ENCODE data around the gene FGF14.

DNA sequence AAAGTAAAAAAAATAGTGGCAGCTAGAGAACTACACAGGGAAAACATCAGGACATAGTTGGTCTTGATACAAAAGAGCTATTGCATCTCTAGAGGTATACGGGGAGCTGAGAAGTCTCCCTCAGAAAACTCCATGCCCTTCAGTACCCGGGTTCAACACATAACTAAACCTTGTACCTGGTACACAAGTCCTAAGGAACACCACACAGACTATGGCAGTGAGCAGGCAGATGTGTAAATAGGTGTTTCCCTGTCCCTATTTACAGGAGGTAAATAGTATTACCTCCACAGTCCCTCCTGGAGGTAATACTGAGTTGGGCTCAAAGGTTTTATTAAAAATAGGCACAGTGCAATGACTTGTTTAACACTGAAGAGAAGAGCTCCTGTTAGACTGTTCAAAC is 5.9 kb downstream of the FGF14 start:
- TF ChIP-seq, protein P1, sequence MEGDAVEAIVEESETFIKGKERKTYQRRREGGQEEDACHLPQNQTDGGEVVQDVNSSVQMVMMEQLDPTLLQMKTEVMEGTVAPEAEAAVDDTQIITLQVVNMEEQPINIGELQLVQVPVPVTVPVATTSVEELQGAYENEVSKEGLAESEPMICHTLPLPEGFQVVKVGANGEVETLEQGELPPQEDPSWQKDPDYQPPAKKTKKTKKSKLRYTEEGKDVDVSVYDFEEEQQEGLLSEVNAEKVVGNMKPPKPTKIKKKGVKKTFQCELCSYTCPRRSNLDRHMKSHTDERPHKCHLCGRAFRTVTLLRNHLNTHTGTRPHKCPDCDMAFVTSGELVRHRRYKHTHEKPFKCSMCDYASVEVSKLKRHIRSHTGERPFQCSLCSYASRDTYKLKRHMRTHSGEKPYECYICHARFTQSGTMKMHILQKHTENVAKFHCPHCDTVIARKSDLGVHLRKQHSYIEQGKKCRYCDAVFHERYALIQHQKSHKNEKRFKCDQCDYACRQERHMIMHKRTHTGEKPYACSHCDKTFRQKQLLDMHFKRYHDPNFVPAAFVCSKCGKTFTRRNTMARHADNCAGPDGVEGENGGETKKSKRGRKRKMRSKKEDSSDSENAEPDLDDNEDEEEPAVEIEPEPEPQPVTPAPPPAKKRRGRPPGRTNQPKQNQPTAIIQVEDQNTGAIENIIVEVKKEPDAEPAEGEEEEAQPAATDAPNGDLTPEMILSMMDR (IDR thresholded peaks at IDR 0.05) = no peak
- TF ChIP-seq SIN3A (IDR thresholded peaks at IDR 0.05; ENCODE audit: borderline replicate concordance, low read depth, low read length) = no peak
- TF ChIP-seq EZH2phosphoT487 (IDR thresholded peaks at IDR 0.05; ENCODE audit: borderline replicate concordance, low read depth) = no peak
- TF ChIP-seq, protein P2, sequence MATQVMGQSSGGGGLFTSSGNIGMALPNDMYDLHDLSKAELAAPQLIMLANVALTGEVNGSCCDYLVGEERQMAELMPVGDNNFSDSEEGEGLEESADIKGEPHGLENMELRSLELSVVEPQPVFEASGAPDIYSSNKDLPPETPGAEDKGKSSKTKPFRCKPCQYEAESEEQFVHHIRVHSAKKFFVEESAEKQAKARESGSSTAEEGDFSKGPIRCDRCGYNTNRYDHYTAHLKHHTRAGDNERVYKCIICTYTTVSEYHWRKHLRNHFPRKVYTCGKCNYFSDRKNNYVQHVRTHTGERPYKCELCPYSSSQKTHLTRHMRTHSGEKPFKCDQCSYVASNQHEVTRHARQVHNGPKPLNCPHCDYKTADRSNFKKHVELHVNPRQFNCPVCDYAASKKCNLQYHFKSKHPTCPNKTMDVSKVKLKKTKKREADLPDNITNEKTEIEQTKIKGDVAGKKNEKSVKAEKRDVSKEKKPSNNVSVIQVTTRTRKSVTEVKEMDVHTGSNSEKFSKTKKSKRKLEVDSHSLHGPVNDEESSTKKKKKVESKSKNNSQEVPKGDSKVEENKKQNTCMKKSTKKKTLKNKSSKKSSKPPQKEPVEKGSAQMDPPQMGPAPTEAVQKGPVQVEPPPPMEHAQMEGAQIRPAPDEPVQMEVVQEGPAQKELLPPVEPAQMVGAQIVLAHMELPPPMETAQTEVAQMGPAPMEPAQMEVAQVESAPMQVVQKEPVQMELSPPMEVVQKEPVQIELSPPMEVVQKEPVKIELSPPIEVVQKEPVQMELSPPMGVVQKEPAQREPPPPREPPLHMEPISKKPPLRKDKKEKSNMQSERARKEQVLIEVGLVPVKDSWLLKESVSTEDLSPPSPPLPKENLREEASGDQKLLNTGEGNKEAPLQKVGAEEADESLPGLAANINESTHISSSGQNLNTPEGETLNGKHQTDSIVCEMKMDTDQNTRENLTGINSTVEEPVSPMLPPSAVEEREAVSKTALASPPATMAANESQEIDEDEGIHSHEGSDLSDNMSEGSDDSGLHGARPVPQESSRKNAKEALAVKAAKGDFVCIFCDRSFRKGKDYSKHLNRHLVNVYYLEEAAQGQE (IDR thresholded peaks at IDR 0.05; ENCODE audit: low read depth, low read length) = no peak
- TF ChIP-seq FOSL2 (IDR thresholded peaks at IDR 0.05; ENCODE audit: borderline replicate concordance, low read depth) = no peak
- TF ChIP-seq, protein P3, sequence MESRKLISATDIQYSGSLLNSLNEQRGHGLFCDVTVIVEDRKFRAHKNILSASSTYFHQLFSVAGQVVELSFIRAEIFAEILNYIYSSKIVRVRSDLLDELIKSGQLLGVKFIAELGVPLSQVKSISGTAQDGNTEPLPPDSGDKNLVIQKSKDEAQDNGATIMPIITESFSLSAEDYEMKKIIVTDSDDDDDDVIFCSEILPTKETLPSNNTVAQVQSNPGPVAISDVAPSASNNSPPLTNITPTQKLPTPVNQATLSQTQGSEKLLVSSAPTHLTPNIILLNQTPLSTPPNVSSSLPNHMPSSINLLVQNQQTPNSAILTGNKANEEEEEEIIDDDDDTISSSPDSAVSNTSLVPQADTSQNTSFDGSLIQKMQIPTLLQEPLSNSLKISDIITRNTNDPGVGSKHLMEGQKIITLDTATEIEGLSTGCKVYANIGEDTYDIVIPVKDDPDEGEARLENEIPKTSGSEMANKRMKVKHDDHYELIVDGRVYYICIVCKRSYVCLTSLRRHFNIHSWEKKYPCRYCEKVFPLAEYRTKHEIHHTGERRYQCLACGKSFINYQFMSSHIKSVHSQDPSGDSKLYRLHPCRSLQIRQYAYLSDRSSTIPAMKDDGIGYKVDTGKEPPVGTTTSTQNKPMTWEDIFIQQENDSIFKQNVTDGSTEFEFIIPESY (IDR thresholded peaks at IDR 0.05; ENCODE audit: borderline replicate concordance, low read depth) = no peak

Measured in SK-N-SH (cell line).